NCI-H1092 (cell line): ENCODE measurements around the gene ATG7.
"Not testable (repeated sequence)": the region's sequence is repeated elsewhere in the genome, so short reads cannot be mapped to it uniquely, and the experiment has no call there.

Experiments
- DNase-seq: peaks from one replicate; lab custom pipeline; 2025; lab: John Stamatoyannopoulos, UW

The ATG7 gene

DNA sequence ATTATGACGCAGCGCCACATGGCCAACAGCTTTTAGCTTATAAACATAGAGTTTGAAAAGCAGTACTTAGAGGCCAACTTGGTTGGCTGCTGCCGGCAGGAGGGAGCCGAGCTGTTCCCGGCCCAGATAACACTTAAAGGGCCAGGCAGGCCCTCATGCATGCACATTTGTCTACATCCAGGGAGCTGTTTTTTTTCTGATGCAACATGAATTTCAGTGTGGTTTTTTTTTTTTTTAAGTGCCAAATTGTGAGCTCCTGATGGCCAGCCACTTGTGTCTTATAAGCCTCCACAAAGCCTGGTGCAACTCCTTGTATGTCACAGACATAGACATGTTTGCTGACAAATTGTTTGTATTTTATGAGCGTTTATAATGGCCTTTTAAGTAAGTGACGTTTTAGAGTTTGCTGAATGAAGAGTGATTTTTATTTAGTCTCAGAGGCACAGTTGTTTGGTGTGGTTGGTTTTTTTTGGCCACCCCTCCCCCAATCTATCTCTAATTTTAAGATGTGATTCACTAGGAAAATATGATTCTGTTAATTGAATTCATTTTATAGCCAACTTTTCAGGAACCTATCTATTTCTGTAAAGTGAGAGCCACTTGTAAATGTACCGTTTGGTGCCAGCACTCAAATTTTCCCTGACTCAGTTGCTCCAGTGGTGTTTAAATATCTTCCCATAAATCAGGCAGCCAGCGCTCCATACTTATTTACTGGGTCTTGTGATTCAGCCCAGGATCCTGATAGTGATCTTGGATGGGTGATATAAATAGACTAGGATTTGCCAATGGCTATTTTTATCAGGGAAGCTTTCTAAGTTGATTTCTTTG, 237.2 kb downstream of the ATG7 start:
- DNase-seq: no peak

DNA sequence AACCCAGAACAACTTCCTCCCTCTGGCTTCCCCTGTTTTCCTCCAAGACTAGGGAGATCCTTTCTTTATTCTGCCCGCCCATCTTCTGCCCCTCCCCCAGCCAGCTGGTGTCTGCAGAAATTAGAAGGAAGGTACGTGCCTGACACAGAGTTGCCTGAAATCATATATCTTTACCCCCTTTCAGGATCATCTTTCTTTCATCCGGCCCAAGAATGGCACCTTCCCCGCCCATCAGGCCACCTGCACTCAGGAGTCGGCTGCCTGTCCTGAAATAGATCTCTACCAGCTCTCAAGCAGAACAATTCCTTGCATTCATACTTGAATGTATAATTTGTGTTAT, 237.8 kb downstream of the ATG7 start:
- no peak for DNase-seq

DNA sequence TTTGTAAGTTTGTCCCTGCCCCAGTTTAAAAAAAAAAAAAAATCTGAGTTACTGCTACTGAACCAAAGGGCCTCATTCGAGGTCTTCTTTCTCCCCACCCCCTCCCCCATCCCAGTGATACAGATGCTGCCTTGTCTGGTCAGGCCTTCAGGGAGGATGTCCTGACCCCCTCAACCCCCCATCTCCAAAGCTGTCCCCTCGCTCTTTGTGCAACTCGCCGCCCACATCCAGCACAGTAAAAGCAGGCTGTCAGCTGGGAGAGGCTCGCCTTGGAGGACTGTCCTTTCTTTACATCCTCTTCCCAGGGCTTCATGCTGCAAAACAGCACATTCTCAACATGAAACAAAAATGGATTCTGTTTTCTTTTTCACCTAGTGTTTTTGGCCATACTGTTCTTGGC, 238.2 kb downstream of the ATG7 start:
- no peak for DNase-seq

DNA sequence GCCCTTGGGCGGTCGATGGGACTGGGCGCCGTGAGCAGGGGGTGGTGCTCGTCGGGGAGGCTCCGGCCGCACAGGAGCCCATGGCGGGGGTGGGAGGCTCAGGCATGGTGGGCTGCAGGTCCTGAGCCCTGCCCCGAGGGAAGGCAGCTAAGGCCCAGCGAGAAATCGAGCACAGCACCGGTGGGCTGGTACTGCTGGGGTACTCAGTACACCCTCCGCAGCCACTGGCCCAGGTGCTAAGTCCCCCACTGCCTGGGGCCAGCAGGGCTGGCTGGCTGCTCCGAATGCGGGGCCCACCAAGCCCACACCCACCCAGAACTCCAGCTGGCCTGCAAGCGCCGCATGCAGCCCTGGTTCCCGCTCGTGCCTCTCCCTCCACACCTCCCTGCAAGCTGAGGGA, 239.4 kb downstream of the ATG7 start:
- DNase-seq: not testable (repeated sequence)

DNA sequence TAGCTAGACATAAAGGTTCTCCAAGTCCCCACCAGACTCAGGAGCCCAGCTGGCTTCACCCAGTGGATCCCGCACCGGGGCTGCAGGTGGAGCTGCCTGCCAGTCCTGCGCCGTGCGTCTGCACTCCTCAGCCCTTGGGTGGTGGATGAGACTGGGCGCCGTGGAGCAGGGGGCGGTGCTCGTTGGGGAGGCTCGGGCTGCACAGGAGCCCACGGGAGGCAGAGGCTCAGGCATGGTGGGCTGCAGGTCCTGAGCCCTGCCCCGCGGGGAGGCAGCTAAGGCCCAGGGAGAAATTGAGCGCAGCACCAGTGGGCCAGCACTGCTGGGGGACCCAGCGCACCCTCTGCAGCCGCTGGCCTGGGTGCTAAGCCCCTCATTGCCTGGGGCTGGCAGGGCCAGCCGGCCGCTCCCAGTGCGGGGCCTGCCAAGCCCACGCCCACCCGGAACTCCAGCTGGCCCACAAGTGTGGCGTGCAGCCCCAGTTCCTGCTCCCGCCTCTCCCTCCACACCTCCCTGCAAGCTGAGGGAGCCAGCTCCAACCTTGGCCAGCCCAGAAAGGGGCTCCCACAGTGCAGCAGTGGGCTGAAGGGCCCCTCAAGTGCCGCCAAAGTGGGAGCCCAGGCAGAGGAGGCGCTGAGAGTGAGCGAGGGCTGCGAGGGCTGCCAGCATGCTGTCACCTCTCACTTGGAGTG, 241.1 kb downstream of the ATG7 start:
- DNase-seq: not testable (repeated sequence)

DNA sequence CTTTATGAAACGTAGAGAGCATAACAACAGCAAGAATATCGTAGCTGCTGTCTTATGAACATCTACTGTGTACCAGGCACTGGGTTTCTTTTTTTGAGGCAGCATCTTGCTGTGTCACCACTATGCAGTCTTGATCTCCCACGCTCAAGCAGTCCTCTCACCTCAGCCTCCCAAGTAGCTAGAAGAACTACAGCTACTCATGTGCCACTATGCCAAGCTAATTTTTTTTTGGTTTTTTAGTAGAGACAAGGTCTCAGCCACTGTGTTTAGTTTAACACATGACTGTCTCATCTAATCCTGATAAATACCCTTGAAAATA, 241.6 kb downstream of the ATG7 start:
- DNase-seq: no peak

DNA sequence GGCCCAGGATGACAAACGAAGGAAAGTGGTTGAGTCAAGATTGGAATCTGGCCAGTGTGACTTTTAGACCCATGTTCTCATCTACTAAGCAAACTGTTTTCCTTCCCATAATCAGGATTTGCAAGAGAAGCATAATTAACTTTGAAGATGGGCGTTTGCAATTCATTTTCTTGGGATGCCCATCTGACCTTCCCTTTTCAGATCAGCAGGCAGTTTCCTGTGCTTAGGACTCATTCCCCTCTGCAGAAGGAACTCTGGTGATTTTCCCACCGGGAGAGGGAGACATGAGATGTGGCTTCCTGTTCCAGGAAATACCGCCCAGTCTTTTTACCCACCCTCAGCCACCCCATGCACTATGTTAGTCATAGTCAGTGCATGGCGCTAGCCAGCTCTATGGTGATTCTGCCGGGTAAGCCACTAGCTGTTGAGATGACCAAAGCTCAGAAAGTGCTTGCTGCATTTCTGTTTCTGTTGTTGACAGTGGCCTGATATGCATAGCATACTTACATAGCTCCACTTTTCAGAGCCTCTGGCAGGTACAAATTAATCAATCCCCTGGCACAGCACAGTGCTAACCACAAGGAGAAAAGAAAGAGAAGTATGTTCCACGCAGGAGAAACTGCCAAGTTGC, 242.1 kb downstream of the ATG7 start:
- DNase-seq: no peak

DNA sequence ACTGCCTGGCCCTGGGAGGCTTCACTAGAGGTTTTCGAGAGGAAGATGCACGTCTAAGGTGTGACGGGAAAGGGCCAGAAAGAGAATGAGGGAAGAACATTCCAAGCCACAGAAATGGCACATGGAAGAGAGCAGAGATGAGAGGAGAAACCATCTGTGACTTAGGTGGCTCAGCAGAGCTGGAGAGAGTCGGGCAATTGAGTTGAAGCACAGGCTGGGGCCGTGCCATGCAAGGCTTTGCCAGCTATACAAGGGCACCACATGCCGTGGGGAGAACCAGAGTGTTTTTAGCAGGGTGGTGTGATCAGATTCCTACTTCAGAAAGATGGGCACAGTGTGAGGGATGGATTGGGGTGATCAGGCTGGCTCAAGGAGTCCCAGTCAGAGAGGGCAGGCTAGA, 245.4 kb downstream of the ATG7 start:
- no peak for DNase-seq

DNA sequence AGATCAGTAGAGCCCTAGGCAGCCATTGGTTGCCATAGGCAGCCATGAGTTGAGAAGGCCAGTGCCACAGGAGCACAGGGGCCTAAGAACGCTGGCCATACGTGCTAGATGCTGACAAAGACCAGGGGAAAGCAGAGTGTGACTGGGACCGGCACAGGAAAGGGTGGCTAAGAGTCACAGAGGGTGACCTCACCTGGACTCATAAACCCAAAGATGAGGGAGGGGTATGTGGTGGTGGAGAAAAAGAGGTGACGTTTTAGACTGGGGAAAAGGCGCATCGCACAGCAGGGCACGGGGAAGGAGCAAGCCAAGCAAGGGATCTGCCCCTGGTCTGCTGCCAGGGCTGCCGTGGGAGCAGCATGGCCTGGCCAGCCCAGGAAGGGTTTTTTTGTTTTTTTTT, 249.0 kb downstream of the ATG7 start:
- no peak for DNase-seq

DNA sequence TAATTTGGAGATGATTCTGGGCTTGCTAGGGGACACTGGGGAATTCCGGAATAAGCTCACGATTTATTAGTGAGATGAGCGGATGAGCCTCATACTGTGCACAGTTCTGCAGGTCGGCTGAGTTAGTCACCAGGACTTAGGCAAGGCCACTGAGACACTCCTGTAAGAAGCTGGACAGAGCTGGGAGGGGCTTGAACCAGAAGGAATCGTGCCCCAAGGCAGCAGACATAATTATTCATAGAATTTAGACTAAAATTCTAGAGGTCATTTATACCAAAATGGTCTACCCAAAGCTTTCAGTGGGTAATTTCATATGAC, 250.2 kb downstream of the ATG7 start:
- no peak for DNase-seq

DNA sequence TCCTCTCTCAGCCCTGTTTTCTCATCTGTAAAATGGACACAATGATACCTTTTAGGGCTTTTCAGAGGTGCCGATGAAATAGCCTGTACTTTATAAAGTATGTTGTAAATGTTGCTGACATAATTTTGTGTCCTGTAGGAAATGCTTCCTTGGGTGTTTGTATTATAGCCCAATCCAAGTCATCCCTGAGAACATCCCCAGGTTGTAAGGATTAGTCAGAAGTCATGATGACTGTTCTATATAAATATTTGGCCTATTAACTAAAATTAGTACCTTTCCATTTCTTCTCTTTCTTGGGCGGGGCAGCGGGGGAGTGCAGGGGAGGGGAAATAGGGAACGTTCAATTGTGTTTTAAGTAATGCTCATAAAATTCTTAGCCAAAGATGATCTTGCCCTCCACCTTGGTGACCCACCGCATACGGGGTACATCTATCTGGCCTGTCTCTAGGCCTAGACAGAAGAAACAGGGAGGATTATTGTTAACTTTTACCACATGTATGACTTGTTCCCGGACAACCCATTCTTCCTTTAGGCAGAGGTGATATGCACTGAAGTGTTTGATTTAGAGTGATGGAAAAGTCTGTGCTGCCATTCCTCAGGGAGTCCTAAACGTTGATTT, 250.9 kb downstream of the ATG7 start:
- DNase-seq: no peak

DNA sequence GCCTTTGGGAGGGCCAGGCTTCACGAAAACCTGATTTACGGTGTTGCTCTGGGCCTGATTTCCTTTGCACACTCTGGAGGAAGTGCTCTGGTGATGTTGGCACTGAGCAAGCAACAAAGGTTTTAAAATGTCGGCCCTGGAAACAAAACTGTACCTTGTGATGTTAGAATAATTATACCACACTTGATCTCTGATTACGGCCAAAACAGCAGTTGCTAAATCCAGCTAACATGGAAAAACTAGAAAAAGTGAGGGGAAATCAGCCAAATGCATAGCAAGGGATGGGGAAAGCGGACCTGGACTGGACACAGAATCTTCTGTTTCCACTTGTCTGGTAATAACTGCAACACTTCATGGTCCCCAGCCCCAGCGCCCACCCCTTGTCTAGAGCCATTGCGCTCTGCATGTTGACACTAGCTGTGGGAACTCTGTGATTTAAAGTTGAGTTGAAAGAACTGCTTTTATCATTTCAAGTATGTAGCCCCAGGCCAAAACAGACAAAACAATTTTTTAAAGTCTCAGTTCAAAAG, 251.4 kb downstream of the ATG7 start:
- DNase-seq: no peak

DNA sequence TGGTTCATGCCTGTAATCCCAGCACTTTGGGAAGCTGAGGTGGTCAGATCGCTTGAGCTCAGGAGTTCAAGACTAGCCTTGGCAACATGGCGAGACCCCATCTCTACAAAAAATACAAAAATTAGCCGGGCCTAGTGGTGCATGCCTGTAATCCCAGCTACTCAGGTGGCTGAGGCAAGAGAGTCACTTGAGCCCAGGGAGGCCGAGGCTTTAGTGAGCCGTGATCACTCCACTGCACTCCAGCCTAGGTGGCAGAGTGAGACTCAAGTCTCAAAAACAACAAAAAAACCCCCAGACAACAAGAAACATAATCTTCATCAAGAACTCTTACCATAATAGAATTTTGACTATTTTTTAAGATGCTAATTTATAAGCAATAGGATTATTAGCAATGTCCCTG, 253.9 kb downstream of the ATG7 start:
- not testable (repeated sequence) for DNase-seq

DNA sequence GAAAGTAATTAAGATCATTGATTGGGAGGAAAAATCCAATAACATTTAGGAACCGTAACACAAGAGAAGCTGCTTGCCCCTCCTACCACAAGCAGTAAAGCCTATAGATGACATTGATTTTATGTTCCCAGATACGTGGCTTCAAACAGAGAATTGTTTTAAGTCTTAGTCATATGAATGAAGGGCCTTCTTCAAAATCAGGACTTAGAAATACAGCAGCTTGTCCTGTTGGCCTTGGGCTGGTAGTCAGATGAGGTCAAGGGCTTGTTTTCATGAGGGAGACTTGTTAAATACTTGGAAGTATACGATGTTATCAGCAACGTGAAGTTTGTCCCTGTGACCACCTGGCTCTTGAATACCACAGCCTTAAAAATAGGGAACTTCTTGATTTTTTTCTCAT, 257.1 kb downstream of the ATG7 start:
- DNase-seq: no peak

DNA sequence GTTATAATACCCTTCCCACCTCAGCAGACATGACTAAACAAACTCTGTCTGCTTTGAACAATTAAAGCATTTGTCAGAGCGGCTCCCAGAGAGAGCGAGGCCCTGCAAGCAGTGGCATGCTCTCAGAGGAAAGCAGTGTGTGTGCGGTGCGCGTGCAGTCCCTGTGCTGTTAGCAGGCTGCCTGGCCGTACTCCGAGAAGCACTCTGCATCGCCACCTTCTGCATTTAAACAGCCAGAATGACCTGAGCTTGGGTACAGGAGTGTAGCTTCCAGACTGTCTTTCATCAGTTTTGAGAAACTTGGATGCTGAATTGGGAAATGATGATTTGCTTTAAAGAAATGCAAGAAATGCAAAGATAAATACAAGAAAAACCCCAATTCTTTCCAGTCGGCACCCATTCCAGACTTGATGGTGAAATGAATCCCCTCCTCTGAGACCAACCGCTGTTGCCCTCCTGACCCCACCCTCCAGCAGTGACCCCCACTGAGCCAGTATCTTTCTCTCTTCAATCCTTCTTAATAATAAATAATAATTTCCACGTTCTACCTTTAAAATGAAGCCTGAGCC, 258.0 kb downstream of the ATG7 start:
- DNase-seq: no peak

DNA sequence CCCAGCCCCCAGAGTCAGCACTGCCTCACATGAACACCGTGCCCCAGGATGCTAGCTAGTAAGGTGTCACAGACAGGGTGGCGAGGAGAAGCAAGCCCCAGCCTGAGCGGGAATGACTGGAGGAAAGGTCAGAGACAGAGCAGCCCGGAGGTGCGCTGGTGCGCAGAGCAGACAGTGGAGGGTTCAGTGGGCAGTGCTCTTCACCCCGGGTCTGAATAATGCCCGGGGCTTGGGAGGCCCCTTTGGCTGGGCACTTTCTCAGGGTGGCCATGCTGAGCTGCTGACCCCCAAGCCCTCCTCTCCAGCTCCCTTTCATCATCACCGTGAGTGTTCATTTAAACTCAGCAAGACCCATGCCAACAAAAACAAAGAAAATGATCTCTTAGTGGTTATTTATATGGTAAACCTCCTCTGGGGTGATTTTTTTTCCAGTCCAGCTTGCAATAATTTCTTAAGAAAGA, 260.8 kb downstream of the ATG7 start:
- DNase-seq: no peak

DNA sequence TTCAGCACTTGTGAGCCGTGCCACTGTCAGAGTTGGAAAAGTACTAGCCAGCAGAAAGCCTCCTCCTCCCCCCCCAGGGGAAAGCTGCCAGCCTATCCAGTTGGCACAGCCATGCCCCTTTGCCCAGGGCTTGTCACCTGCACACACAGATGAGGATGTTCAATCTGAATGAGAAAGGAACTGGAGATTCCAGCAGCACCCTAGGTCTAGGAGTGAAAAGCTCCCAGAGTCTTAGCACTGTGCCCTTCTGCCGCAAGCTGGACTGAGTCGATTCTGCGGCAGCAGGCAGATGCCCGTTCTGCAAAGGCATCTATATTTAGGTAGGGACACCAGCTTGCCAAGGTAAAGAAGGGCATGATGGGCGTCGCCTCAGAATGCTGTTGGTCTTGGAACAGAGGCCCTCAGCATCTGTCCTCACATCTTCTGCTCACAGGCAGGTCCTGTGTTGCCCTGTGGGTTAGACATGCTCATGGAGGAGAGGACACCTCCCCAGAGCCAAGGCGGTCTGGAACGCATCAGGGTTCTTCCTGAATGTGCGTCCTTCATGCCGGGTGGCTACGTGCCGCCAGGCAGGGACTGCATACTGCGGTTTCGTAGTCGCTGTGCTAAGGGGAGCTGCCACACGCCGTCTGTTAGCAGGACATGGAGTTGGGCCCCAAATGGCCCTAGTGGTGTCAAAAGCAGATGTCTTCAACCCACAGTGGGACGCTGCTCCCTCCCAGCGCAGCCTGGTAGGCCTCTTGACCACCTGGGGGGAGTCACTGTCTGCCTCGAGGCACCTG, 262.0 kb downstream of the ATG7 start:
- no peak for DNase-seq

DNA sequence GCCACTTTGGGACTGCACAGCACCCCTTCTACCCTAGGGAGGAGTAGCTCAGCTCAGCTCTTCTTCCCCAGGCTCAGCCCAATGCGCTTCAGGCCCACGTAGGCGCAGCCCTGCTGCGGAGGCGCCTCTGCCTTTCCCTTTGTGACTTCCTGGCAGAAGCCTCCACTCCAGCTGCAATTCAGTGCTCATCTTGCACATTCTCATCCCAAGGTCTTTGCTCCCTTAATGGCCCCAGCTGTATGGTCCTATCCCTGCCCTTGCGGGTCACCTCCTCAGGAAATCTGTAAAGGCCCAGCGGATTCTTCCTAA, 262.6 kb downstream of the ATG7 start:
- no peak for DNase-seq

DNA sequence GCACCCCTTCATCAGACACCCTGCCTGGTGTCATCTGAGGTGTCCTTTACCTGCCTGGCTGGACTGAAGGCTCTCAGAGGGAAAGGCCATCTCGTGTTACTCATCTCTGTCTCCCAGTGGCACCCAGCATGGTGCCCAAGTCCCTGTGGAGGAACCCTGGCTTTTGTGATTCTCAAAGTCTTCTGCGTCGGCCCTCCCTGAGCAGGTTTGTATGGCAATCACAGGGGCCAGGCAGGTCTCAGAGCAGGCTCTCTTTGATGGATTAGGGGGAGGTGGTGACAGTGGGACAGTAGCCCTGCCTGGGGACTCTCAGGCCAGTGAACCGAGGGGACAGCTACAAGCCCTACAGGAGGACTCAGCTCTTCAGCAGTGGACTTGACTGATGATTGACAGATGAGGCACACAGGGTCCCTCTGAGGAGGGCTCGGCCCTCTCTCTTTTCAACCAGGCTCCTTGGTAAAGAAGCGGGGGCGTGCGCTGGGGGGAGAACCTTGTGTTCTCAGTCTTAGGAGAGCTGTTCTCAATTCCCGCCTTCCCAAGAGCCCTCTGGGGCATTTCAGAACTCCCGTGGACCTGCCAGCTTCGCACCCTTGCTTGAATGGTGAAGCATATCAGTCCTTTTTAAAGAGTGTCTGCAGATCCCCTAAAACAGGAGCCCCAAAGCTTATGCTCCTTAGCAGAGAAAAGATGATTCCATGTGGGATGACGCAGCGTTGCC, 263.2 kb downstream of the ATG7 start:
- no peak for DNase-seq

DNA sequence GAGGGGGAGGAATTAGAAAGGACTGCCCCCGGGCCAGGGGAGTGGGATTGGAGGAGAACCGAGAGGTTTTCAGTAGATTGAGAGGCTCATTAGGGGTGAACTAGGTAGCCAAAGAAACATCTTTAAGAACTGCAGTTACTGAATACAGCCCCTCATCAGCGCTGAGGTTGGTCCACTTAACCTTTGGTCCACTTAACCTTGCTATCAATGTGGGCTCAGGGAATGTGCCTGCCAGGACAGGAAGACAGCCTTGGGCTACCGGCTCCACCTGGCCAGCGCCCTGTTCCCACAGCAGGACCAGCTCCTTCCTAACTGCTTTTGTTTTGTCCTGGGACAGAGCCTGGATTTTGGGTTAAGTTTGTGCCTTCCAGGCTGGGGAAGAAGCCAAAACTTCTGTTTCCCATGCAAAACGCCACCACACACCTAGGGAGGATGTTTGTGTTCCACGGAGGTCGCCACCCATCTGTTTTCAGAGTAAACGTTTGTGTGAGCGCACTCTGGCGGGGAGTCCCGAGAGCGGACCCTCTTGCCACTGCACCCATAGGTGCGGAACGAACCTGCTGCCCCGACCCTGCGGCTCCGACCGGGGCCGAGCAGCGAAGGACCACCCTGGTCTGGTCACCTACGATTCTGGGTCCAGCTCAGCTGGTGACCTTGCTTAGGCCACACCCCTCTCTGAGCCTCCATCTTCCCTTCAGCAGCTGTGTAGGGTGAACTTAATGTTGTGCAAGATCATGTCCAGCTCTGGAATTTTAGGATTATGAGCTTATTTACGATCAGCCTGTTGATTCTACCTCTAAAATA, 264.1 kb downstream of the ATG7 start:
- no peak for DNase-seq
